ENCODE data around the gene LSAMP.

The LSAMP gene

GRCh38 chr3:116298151-116298550 is 147.1 kb downstream of the LSAMP start:
- no peak for DNase-seq (ENCODE audit: low spot score)

- no peak for DNase-seq (ENCODE audit: low spot score)
Observed at GRCh38 chr3:116291141-116291540, 154.1 kb downstream of the LSAMP start.

- no peak for DNase-seq (ENCODE audit: low spot score)
Observed at GRCh38 chr3:116288485-116288884, 156.8 kb downstream of the LSAMP start.

- DNase-seq (ENCODE audit: low spot score), result no peak
Observed at GRCh38 chr3:116285781-116286421, 159.4 kb downstream of the LSAMP start.

DNA sequence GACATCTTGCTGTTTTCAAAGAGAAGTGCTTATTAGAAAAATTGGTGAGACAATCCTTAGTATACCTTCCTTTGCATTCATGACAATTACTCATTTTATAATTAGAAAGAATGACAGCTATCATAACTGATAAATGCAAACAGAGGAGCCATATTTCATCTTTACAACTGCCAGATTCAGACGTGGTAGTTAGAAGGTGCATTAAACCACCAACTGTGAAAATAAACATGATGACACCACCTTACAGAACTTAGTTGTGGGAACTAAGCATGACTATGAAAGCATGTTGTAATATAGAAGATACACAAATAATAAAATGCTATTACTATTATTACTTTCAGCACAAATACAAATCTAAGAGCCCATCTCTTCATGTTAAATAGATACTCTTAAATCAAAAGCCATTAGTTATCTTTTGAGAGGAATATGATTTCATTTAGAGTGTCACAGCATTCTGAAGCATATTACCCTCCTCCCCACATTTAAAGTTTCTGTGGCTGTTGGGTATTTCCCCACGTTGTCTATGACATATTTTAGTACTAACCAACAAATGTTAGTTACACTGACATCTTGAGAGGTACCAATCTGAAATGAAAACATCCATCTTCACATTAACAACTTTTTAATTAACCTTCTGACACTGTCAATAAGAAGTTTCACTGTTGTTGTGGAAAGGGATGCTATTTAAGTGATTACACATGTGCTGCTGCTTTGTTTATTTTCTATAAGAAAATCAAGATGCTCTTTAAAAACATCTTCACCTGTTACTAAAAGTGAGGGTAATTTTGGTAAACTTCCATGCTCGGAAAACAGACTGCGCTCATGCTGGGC is 163.8 kb downstream of the LSAMP start:
- DNase-seq (ENCODE audit: low spot score), result no peak

DNA sequence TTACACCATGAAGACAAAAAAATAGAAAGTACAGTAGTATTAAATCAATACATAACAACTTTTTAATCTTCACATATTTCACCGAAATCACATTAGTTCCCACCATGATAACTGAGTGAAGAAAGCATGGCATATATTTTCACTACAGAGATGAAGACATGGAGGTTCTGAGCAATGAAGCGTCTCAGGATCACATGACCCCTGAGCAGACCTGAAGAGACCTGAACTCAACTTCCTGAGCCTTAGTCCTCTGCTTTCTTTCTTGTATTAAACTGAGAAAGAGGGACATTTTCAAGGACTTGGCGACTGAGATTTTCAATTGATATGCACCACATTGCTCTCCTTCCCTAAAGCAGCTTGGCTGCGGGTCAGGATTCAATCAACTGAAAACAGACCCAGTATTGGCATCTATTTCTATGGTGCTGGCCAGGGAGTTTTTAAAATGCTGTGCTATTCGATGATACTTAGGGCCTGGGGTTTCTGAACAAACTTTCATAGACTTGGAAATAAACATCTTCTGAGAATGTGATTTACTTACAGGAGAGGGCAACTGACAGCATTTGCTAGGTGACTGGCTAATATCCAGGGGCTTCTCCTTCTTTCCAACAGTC is 165.1 kb downstream of the LSAMP start:
- no peak for DNase-seq (ENCODE audit: low spot score)

DNA sequence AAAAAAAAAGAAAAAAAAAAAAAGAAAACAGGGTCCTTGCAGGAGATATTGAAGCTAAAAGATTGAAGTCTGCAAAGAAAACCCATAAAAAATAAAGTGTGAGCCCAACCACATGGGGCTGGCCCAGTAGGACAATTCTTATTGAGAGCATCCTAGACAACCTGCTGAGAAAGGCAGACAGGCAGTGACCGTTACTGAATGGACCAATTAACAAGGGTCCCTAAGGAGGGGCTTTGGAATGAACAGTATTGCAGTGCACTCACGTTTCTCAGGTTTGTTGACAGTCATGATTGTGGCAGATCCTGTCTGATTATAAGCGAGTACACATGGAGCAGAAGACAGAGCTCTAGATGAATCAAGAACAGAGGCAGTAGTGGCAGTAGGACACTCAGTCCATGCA is 168.6 kb downstream of the LSAMP start:
- no peak for DNase-seq (ENCODE audit: low spot score)

GRCh38 chr3:116270056-116270455 is 175.2 kb downstream of the LSAMP start:
- no peak for DNase-seq (ENCODE audit: low spot score)

DNA sequence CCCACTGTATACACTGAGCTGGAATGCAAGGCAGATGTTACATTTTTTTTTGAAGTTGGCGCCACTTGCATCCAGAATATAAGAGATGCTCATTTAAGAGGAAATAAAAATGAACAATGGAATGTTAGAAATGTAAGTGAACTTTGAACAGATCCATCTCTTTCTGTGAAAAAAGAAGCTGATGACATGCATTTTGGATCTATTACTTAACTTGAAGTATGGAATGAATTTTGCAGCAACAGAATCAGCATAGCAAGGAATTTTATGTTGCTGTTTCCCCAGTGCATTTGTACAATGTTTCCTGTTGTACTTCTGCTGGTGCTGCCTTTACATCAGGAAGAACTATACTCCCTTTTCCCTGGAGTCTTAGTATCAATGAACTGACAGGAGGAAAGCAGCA is 178.2 kb downstream of the LSAMP start:
- DNase-seq (ENCODE audit: low spot score), result no peak

DNA sequence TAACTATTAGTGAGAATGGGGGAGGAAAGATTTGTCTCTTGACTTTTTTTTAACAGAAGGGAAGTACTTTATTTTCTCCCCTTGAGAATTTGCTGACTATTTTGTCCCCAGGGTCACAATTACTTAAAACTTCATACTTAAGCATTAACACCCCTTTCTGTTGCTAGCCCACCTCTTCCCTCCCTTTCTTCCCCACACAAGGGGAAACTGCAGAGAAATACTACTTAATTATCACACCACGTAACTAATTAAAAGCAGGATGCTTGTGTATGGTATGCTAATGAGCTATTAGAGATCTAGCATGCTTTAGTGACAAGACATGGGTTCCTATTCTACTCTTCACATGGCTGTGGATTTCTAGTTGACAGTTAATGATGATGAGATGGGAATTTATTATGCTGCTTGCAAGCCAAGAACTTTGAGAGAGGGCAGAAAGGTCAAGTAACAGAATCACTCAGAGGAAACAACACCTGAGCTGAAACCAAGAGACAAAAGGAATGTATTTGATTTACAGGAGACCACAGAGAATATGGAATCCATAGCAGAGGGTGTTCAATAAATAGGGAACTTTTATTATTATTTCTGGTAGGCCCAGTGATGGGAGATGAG is 179.2 kb downstream of the LSAMP start:
- no peak for DNase-seq (ENCODE audit: low spot score)

GRCh38 chr3:116265320-116265695 is 180.0 kb downstream of the LSAMP start:
- DNase-seq (ENCODE audit: low spot score), result no peak

DNA sequence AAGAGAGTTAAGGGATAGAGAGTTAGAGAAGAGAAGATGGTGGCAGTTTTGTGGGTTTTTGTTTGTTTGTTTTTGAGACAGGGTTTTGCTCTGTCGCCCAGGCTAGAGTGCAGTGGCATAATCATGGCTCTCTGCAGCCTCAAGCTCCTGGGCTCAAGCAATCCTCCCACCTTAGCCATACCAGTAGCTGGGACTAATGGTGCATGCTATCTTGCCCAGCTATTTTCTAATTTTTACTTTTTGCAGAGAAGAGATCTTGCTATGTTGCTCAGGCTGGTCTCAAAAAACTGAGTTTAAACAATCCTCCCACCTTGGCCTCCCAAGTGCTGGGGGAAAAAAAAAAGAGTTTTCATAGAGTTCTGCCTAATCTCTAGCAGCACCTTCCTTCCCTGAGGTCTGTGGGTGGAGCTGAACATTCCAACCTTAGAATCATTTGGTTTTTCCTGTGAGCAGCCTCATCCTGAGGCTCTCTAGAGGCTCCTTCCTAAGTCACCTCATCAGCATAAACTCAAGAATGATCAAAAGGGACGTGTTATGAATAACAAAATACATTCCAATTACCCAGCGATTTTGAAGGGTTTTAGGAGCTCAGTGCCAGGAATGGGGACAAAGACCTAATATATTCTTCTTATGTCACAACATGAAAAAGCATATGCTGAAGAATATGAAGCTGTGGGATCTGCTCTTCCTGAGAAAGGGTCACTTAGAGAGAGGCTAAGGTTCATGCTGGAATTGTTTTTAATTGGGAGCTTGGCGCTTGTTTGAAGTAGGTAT is 180.6 kb downstream of the LSAMP start:
- no peak for DNase-seq (ENCODE audit: low spot score)

GRCh38 chr3:116263842-116264545 is 181.3 kb downstream of the LSAMP start:
- DNase-seq (ENCODE audit: low spot score), result peak; percentile 53

DNA sequence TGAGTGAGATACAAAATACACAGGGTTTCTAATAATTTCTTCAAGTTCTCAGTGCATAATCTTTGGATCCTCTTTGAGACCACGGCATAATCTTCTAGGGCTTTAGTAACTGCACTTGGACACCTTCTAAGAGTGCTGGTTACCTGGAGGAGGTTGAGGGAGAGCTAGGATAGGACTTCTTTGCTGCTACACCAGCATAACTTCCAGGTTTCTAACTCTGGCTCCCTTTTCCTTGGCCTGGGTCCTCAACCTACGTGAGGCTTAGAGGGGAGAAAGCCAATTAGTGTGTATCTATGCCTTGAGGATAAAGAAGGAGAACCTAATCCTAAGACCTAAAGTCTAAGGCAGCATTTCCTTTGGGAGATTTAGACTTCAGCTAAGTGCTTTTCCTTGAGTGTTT is 184.8 kb downstream of the LSAMP start:
- DNase-seq (ENCODE audit: low spot score), result no peak

DNA sequence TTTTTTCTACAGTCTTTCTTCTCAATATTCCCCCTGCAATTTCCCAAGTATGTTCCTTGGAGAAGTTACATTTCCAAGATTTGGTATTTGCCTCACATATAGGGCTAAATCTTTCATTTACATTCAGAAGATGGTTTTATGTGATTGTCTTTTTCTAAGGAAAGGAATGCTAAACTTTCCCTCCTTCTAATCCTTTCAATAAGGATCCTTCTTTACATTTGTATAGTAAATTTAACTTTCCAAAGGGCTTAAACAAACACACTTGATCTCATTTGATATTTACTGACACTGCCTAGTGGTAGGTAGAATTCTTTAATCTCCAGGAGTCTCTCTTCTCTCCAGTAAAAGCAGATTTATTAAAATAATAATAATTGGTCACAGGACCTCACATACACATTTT is 185.3 kb downstream of the LSAMP start:
- DNase-seq (ENCODE audit: low spot score), result no peak

DNA sequence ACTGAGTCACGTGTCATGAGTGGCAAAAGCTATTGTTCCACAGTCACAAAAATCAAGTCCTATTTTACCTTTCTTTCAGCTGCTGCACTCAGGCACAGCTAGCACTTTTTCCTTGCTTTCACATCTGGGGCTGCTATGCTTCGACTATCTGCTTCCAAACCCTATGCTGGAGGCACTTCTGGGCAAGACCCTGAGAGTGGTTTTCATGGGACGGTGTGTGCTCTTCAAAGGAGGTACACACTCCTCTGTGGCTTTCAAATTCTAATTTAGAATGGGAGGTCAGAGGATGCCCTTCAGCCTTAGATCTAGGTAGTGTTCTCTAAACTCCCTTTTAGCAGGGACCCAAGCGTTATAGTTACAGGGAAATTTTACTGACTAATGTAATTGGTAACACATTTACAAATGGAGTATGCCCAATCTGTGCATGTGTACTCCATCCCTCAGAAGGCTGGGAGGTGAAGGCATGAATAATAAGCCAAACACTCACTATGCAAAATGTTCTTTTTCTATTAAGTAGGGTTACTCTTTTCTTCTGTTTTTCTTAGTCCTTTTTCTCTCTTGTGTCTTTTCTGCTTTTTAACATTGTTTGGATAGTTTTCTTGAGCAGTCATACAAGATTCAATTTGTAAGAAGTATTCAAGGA is 188.3 kb downstream of the LSAMP start:
- no peak for DNase-seq (ENCODE audit: low spot score)

DNA sequence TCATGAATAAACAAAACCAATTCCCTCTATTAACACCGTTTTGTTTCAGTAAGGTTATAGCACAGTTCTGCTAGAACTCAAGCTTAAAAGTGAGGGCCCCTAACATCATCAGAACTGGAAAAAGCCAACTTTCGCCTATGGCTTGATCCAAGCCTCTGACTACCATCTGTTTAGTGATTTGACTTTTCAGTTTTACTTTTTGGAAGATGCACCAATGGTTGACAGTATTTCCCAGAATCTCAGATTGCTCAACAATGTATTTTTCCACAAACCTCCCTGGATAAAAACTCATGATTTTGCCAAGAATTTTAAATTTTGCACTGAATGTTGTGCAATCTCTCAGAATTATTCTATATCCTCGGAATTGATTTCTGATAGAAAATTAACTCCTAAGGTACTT is 190.7 kb downstream of the LSAMP start:
- no peak for DNase-seq (ENCODE audit: low spot score)

DNA sequence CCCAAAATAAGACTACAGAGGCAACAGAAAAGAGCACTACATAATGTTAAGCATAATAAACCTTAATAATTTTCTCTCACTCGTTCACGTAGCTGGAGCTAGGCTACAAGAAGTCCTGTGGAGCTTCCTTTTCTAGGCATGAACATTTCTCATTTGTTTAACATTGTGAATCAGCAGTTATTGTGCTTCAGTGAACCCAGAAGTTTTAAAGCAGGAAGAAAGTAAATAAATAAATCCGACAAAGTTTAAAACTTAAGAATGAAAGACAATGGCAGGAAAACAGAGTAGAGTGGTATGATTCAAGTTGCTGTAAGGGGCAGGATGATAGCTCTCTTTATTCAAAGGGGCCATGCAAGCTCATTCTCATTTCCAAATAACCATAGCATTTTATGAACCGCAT is 191.8 kb downstream of the LSAMP start:
- DNase-seq (ENCODE audit: low spot score), result no peak

GRCh38 chr3:116247605-116248004 is 197.7 kb downstream of the LSAMP start:
- DNase-seq (ENCODE audit: low spot score), result no peak

DNA sequence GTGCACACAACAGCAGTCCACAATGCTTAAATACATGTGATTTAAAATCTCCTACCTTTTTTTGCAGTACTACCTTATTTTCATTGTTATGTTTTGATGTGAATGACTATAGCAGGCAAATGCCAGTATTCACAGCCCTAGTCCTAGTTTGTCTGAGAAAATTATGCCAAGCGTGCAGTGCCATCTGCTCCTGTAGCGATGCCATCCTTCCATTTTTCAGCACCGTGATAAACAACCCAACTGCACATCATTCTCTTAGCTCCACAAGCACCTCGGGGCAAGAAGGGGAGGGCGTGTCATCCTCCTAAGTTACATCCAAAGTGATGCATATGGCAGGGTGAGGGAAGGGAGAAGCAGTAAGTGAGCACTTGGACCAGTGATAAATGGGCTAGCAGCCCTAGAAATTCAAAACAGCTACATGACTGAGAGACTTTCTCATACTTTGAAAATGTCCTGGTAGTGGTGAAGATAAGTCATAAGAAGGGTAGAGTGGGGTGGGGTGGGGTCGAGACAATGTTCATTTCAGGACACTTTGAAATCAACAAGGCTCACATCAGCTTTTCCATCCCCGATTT is 198.8 kb downstream of the LSAMP start:
- DNase-seq (ENCODE audit: low spot score), result no peak
